NT2/D1 (cell line): ENCODE results near the gene ACSL1.

ENCODE experiments used
- YY1 ChIP-seq: IDR thresholded peaks from 2 replicates; pipeline ENCODE4 v1.6.1; 2011; ENCODE audit not compliant: insufficient read length, insufficient read depth
- ZNF274 ChIP-seq: IDR thresholded peaks from 2 replicates; pipeline ENCODE4 v1.6.1; 2011; ENCODE audit warnings: mild to moderate bottlenecking, low read depth, low read length

GRCh38 chr4:184705692-184706091 is 120.1 kb downstream of the ACSL1 start:
- TF ChIP-seq ZNF274, result no peak
- TF ChIP-seq YY1, result no peak
